OCI-LY7 (cell line): ENCODE data around the gene ZNF43. TPM values are rescaled to one million over a fixed set of nuclear protein-coding genes. Genes with fewer than 3 reads are reported as not detected.
"Not testable (repeated sequence)": the region's sequence is repeated elsewhere in the genome, so short reads cannot be mapped to it uniquely, and the experiment has no call there.

Experiments
- BruUV-seq: library from RNA; stranded (reverse); fragments of 400-500 nt; replicated peaks from 2 replicates; lab custom pipeline; 2021; lab: Mats Ljungman, UMichigan
- CTCF ChIA-PET: fragments of 300-600 bp; sonication (Branson Sonifier 250); formaldehyde crosslinking; loops from one replicate; lab custom pipeline; 2022; ENCODE audit warnings: antibody characterized with exemption; ENCODE audit not compliant: unreplicated experiment; lab: Charles Lee
- POLR2A ChIA-PET: fragments of 300-600 bp; sonication (Branson Sonifier 250); formaldehyde crosslinking; loops from one replicate; lab custom pipeline; 2022; ENCODE audit warnings: antibody characterized with exemption; lab: Charles Lee
- DNase-seq: peaks from one replicate; pipeline ENCODE4 v3.0.0-alpha.2; 2015; ENCODE audit warnings: low spot score
- H2AFZ ChIP-seq: fragments of 200-600 bp; sonication (generic), shearing (Covaris generic); 2 replicates; pipeline ENCODE4 v1.6.1; 2014; ENCODE audit warnings: mild to moderate bottlenecking, antibody characterized with exemption, low read length, moderate library complexity
- H3K27ac ChIP-seq: fragments of 200-600 bp; sonication (generic); 2 replicates; pipeline ENCODE4 v1.5.1; 2014; ENCODE audit warnings: mixed run types, low read depth, mild to moderate bottlenecking, moderate library complexity, low read length, inconsistent platforms; ENCODE audit not compliant: poor library complexity, severe bottlenecking
- H3K36me3 ChIP-seq: fragments of 200-600 bp; sonication (generic); 2 replicates; pipeline ENCODE4 v1.6.1; 2014; ENCODE audit warnings: mild to moderate bottlenecking, antibody characterized with exemption, low read length, moderate library complexity, mixed read lengths; ENCODE audit not compliant: insufficient read depth
- H3K4me1 ChIP-seq: fragments of 200-600 bp; sonication (generic); 2 replicates; pipeline ENCODE4 v1.5.1; 2014; ENCODE audit warnings: mild to moderate bottlenecking, low read length; ENCODE audit not compliant: insufficient read depth, poor library complexity, severe bottlenecking
- H3K4me2 ChIP-seq: fragments of 200-600 bp; sonication (generic); 2 replicates; pipeline ENCODE4 v1.6.1; 2014; ENCODE audit warnings: mild to moderate bottlenecking, low read length
- H3K4me3 ChIP-seq: fragments of 200-600 bp; sonication (generic); 2 replicates; pipeline ENCODE4 v1.5.1; 2014; ENCODE audit warnings: mild to moderate bottlenecking, low read depth, low read length; ENCODE audit not compliant: poor library complexity, severe bottlenecking
- H3K79me2 ChIP-seq: fragments of 200-600 bp; sonication (generic); 2 replicates; pipeline ENCODE4 v1.6.1; 2016; ENCODE audit warnings: low read depth, mild to moderate bottlenecking, low read length, moderate library complexity, mixed read lengths; ENCODE audit not compliant: insufficient read depth
- H3K9me2 ChIP-seq: fragments of 200-600 bp; sonication (generic); 2 replicates; pipeline ENCODE4 v1.6.1; 2016; ENCODE audit warnings: mild to moderate bottlenecking, low read length, mixed read lengths; ENCODE audit not compliant: insufficient read depth
- H3K9me3 ChIP-seq: fragments of 200-600 bp; sonication (generic); 2 replicates; pipeline ENCODE4 v1.6.1; 2014; ENCODE audit warnings: mild to moderate bottlenecking, mixed run types, low read length, mixed read lengths
- H4K20me1 ChIP-seq: fragments of 200-600 bp; sonication (generic); 2 replicates; pipeline ENCODE4 v1.6.1; 2014; ENCODE audit warnings: mild to moderate bottlenecking, antibody characterized with exemption, low read length, moderate library complexity, mixed read lengths; ENCODE audit not compliant: insufficient read depth
- EZH2phosphoT487 ChIP-seq: fragments of 200-600 bp; sonication (generic); IDR thresholded peaks from 2 replicates; pipeline ENCODE4 v1.6.1; 2018; ENCODE audit warnings: low read depth, borderline replicate concordance, mild to moderate bottlenecking, mixed run types, antibody characterized with exemption, low read length, moderate library complexity, mixed read lengths
- intact Hi-C: fragments of 100-400 bp; cut with micrococcal nuclease; formaldehyde crosslinking; loops from one replicate; pipeline ENCODE4 v1.10.0; 2022; ENCODE audit not compliant: unreplicated experiment
- total RNA-seq, 2 experiments: library from RNA; depleted of rRNA in 1 of 2; stranded (reverse); fragments of >200 nt in 1 of 2; shearing (Covaris generic) in 1 of 2; gene quantifications; 2 replicates each; pipeline ENCODE4 v1.2.3, GENCODE V29; 2014 to 2022
- TF ChIP-seq, protein P1 (sequence below): fragments of 200-600 bp; sonication (generic); conservative IDR thresholded peaks from 2 replicates; pipeline ENCODE4 v1.5.1; 2014; ENCODE audit warnings: mild to moderate bottlenecking, antibody characterized with exemption, low read length, moderate library complexity, mixed read lengths

Gene ZNF43
- total RNA-seq, 2 experiments from 2014 or later = 39.7 to 55.6 TPM

- POLR2A ChIA-PET = no interaction called here
These were observed 47.5 kb upstream of the ZNF43 start for GRCh38 chr19:21883516-21883915.

DNA sequence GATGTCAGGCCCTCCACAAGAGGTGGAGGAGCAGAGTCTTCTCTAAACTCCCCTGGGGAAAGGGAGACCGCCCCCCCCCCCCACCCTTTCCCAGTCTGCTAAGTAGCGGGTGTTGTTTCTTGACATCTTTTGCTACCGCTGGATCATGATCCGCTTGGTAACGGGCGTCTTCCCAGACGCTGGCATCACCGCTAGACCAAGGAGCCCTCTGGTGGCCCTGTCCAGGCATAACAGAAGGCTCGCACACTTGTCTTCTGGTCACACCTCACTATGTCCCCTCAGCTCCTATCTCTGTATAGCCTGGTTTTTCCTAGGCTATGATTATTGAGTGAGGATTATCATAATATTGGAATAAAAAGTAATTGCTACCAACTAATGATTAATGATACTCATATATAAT lies 44.8 kb upstream of the ZNF43 start:
- not testable (repeated sequence) for BruUV-seq, H3K9me2 ChIP-seq

More at GRCh38 chr19:21883516-21883915, 47.5 kb upstream of the ZNF43 start:
- DNase-seq = no peak
- H3K9me3 ChIP-seq = no peaks in the 10 kb centered on the region
- intact Hi-C loops = no loop called here
- CTCF ChIA-PET = no interaction called here
- no TSS peak for BruUV-seq
- no peaks in the 10 kb centered on the region for H3K36me3 ChIP-seq
- H3K9me2 ChIP-seq = no peaks in the 10 kb centered on the region
- no peaks in the 10 kb centered on the region for H3K4me1 ChIP-seq
- no peak overlapping the region for H3K27ac ChIP-seq
- no peak overlapping the region for H2AFZ ChIP-seq
- H3K4me2 ChIP-seq = no peak overlapping the region
- H4K20me1 ChIP-seq = no peaks in the 10 kb centered on the region
- TF ChIP-seq, protein P1, sequence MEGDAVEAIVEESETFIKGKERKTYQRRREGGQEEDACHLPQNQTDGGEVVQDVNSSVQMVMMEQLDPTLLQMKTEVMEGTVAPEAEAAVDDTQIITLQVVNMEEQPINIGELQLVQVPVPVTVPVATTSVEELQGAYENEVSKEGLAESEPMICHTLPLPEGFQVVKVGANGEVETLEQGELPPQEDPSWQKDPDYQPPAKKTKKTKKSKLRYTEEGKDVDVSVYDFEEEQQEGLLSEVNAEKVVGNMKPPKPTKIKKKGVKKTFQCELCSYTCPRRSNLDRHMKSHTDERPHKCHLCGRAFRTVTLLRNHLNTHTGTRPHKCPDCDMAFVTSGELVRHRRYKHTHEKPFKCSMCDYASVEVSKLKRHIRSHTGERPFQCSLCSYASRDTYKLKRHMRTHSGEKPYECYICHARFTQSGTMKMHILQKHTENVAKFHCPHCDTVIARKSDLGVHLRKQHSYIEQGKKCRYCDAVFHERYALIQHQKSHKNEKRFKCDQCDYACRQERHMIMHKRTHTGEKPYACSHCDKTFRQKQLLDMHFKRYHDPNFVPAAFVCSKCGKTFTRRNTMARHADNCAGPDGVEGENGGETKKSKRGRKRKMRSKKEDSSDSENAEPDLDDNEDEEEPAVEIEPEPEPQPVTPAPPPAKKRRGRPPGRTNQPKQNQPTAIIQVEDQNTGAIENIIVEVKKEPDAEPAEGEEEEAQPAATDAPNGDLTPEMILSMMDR = no peak
- no peak for TF ChIP-seq EZH2phosphoT487
- no peaks in the 10 kb centered on the region for H3K79me2 ChIP-seq
- H3K4me3 ChIP-seq = no peak overlapping the region

DNA sequence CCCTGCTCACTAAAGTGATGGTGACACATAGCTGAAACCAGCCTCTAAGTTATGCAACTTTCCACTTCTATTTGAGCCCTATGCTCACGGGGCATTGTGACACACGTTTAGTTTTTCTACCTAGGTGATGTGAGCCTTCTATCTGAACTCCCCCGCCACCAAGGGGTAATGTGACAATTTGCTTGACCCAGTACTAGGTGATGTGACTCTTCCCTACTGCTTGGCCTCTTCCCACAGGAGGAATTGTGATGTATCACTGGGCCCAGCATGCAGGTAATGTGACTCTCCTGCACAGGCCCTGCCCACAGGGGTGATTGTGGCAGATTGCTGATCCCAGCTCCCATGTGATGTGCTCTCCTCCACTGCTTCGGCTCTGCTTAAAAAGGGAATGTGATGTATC lies 42.7 kb upstream of the ZNF43 start:
- no peak for TF ChIP-seq EZH2phosphoT487
- TF ChIP-seq, protein P1 = no peak
- DNase-seq = no peak
- no peak overlapping the region for H3K4me3 ChIP-seq
- no peaks in the 10 kb centered on the region for H3K36me3 ChIP-seq
- H2AFZ ChIP-seq = no peak overlapping the region
- H3K9me2 ChIP-seq = no peaks in the 10 kb centered on the region
- H3K9me3 ChIP-seq = no peaks in the 10 kb centered on the region
- ChIA-PET CTCF (no interaction called here), POLR2A (interaction anchor here (1.0 kb wide), 1 partner anchor 23 kb away, joined by 3 read pairs; no protein-coding TSS in a partner anchor)
- H4K20me1 ChIP-seq = no peaks in the 10 kb centered on the region
- intact Hi-C loops = no loop called here
- H3K79me2 ChIP-seq = no peaks in the 10 kb centered on the region
- BruUV-seq = no TSS peak
- H3K4me2 ChIP-seq = no peak overlapping the region
- H3K4me1 ChIP-seq = no peaks in the 10 kb centered on the region
- no peak overlapping the region for H3K27ac ChIP-seq

More for the DNA sequence above, 44.8 kb upstream of the ZNF43 start:
- H3K9me3 ChIP-seq, CTCF ChIA-PET, H3K79me2 ChIP-seq, DNase-seq, H3K27ac ChIP-seq, intact Hi-C loops, H3K4me3 ChIP-seq, H4K20me1 ChIP-seq, POLR2A ChIA-PET, H3K4me2 ChIP-seq, H3K4me1 ChIP-seq, H2AFZ ChIP-seq, H3K36me3 ChIP-seq: not testable (repeated sequence)
